Cerebellar nuclear complex (tissue), 1 donor: Measurements from ENCODE around the gene ZNF106.

Experiments
- DNase-seq, 2 experiments: peaks; one replicate each; lab custom pipeline; 2025; lab: John Stamatoyannopoulos, UW

The ZNF106 gene

DNA sequence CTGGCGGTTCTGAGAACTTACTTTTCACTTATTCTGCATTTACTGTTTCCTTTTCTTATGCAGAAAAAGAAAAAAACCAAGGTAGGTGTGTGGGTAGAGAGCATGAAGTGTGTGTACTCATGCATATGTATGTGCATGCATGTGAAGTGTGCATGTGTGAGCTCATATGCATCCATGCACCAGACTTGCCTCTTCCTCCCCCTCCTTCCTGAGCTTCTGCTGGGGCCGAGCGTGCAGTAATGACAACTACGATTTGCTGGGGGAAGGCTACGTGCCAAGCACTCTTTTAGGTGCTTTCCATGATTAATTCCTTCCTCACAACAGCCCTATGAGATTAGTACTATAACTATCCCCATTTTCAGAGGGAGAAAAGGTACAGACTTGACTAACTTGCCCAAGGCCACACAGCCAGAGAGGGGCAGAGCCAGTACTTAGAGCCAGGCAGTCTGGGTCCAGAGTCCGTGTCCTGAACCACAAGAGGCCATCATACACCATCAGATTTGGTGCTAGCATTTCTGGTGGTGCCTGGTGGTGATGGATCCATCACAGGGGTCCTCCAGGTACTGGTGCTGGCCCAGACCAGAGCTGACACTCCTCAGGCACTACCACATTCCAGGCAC lies 85.0 kb downstream of the ZNF106 start:
- DNase-seq: no peak

DNA sequence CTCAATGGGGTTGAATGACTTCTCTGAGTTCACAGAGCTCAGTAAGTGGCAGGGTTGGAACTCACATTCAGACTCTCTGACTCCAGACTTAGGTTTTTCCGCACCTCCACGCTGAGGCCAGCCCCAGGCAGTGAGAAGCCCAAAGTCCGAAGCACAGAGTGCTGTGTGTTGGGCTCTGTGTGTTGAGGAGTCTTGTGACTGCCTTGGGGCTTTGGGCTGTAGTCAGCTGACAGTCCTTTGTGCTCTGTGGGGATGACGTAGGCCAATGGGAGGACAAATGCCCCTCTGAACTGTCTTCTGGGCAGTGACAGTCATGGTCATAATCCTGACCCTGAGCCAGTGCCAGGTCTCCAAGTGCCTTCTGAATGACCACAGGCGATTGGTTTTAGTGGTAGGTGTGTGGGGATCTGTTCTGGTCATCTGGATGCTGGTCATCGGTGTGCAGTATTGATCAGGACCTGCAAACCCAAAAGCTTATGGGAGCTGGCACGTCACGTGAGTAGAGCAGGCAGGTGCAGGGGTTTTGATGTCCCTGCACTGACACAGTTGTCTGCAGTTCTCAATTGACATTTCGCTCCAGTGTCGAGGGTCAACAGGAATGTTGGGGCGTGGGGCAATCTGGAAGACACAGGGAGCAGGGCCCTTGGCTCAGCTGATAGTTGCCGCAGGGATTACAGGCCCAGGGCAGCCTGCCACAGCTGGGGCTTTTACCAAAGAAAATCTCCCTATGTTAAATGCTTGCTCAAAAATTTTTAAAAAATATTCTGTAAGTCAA lies 86.3 kb downstream of the ZNF106 start:
- DNase-seq: no peak

DNA sequence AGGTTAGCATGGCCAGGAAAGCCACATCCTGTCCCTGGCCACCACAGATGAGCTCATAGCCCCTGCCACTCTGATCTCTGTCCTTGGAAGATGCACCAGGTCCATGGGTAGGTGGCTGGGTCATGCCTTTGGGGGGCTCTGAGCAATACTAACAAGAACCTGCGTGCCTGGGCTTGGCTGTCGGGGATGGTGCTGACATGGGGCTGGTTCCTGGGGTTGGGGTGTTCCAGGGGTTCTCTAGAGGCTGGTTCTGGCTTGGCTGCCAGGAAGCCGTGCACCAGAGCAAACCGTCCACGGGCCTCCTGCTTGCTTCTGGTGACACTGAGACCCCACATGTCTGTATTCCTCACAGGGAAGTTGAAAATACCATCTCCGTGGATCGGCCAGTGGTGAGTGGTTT lies 87.6 kb downstream of the ZNF106 start:
- DNase-seq: no peak

DNA sequence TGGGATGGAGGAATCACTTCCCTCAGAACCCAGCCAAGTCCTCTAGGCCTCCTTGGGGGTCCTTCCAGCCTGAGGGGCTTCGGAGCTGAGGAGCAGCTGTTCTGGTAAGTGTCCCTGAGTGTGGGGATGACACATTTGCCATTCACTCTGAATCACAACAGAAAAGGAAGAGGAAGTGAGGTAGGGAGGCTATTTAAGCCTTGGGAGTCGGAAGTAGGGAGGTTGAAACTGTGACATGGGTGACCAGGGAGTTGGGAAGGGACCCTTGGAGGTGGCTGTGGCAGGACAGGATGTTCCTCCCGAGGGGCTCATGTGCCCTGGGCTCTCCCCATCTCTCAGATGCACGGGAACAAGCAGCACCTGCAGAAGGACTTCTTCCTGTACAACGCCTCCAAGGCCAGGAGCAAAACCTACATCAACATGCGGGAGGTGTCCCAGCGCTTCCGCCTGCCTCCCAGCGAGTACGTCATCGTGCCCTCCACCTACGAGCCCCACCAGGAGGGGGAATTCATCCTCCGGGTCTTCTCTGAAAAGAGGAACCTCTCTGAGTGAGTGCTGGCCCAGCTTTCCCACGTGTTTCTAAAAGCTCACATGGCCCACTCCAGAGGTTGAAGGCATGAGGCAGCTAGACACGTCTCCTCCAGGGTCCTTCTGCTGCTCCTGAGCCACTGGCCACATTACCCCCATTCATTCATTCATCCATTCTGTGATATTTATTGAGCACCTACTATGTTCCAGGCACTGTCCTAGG lies 88.3 kb downstream of the ZNF106 start:
- no peak for DNase-seq

DNA sequence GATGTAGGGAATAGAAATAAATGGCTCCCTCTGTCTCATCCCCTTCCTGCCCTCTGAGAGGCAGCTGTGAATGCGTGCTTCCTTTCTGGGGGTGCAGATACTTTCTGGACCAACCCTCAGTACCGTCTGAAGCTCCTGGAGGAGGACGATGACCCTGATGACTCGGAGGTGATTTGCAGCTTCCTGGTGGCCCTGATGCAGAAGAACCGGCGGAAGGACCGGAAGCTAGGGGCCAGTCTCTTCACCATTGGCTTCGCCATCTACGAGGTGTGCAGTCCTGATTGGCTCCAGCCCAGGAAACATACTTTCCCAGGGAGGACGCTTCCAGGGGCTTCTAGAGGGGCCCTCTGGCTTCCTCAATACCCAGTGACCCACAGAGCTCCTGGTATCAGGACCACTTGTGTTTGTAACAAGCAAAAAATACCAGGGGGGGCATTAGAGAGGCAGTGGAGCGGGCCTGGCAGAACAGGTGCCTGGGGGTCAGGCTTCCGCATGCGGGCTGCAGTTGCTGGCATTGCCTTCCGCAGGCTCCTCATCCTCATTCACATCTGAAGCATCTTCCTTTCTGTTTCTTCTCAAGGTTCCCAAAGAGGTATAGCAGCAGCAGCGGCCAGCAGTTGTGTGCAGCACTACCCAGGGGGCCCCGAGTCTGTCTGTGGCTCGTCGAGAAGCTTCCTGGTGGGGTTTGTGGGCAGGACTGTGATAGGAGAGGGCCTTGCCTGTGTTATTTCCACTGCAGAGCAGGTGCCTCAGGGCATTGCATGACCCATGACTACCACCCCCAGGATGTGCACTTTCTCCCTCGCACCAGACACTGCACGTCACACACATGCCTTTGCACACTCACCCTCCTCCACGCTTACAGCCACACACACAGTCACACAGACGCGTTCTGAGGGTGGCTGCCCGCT lies 89.1 kb downstream of the ZNF106 start:
- DNase-seq: no peak

DNA sequence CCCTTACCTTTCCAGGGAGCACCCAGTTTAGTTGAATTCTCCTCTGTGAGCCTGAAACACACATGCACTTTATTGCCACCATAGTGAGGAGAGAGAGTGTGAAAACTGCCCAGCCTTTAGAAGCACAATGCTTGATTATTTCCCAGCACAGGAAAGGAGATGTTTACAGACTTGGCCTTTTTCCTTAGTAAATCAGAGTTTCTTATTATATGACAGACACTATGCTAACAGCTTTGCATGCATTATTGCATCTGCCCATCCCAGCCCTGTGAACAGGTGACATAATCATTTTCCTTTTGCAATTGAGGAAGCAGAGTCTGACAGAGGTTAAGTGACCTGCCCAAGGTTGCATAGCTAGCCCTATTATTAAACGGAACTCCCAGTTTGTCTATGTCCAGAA lies 95.1 kb downstream of the ZNF106 start:
- no peak for DNase-seq

DNA sequence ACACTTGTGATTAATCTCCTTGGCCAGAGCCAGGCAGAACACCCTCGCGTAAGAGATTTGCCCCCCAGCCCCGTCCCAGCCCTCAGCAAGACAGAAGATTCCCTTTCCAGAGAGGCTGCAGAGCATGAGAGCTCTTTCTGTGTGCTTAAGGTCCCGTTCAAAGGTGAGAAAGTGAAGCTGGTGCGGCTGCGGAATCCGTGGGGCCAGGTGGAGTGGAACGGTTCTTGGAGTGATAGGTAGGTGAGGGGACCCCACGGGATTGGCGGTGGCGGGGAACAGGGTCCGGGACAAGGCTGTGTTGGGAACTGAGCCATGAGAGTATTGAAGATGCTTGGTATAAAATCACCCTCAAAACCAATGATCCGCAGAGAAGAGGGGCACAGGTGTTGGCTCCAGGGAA lies 96.8 kb downstream of the ZNF106 start:
- DNase-seq: no peak

DNA sequence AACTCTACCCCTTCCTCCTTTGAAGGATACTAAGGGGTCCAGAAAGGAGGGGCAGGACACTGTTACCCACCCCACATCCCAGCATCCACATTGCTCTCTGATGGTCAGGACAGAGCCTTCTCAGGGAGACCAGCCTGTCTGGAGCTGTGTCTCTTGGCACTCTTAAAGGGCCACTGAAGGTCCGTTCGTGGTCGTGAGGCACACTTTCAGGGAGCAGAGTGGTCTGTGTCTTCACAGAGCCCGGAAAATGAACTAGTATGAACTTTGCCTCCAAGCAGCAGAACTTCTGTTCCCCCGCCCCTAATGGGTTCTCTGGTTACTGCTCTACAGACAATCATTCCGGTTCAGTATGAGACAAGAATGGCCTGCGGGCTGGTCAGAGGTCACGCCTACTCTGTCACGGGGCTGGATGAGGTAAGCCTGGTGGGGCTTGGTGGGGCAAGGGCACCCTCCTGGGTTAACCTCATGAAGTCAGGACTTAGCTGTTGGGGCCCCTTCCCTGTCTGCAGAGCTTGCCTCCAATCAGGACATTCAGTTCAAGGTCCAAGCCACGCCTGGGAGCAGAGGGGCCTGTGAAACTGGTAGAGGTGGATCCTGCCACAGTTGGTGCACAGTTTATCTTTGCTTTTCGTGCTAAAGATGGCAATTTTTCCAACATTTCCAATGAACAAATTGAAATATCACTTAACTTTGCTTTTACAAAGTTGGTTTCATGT lies 98.5 kb downstream of the ZNF106 start:
- no peak for DNase-seq

DNA sequence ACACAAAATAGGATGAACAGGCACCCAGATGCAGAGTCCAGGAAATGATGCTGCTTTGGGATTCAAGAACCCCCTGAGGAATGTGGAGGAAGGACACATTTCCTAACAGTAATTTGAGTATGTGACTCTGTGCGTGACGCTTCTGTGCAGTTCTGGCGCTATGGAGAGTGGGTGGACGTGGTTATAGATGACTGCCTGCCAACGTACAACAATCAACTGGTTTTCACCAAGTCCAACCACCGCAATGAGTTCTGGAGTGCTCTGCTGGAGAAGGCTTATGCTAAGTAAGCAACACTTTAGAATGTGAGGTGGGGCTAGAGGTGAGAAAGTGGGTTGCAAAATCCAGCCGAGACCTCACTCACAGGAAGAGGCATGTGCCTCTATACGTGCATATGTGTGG lies 103.3 kb downstream of the ZNF106 start:
- no peak for DNase-seq

DNA sequence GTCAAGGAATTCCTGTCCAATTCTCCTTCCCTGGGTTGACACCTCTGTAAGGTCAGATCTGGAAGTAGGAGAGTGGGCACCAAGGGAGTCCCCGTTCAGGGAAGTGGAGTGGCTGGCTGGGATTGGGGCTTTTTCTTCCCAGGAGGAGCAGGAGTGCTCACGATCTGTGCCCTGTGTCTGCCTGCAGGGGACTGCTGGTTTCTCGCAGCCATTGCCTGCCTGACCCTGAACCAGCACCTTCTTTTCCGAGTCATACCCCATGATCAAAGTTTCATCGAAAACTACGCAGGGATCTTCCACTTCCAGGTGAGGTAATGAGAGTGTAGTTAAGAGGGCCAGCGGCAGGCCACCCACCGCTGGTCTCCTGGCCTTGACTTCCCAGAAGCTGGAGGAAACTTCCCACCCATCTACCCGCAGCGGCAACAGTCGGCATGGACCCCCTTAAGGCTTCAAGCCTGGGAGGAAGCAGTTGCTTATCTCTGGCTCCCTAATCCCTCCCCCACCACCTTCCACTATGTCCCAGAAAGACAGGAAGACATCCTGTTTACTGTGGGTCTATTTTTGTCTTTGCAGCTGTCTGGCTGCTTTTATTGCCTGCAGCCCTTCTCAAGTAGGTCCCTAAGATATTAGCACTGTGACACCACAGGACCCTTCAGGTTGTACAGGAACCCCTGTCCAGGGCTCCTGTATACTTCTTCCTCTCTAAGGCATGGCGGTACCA lies 104.8 kb downstream of the ZNF106 start:
- DNase-seq: no peak

DNA sequence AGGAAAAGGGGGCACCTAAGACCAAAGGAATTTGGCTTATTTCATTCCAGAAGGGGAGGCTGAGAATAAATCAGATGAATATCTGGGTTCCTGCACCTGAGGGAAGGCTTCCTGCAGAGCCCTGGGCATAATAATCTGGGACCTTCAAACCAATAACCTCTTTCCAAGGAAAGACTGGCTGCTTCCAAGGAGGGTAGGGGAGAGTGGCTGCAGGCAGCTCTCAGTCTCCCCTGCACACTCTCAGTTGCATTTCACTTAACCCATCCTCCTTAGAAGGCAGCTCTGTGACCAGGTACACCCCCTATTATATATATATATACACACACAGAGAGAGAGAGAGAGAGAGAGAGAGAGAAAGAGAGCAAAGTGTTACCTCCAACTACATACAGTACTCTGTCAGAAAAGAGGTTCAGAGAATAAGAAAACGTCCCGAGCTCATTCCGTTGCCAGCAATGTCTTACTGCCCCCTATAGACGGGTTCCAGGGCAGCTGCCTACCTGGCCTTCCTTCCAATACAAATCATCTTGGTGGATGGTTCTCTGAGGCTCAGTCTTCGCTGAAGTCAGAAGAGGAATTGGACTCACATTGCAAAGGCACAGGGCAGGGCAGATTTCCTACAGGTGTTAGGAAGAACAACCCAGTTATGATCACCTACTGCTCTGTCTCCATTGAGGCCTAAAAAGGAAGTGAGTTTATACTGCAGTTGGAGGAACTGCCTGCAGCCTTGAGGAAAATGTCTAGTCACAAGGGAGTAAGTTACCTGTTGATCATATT lies 105.5 kb downstream of the ZNF106 start:
- no peak for DNase-seq

DNA sequence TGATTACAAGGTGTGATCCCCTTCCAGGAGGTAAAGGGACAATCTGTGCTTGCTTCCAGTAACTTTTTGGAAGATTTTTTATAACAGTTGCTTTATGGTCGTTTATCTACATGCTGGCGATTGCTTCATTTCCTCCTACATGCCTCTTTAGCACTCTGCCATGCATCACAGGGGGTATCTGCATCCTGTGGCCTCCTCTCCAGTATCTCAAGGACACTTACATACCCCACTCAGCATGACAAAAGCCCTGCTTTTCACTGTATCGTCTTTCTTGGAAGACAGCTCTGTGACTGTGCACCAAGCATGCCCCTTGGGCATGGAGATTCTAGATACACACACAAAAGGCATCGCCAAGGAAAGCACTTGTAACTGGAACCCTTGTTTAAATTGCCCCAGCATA lies 106.3 kb downstream of the ZNF106 start:
- no peak for DNase-seq

DNA sequence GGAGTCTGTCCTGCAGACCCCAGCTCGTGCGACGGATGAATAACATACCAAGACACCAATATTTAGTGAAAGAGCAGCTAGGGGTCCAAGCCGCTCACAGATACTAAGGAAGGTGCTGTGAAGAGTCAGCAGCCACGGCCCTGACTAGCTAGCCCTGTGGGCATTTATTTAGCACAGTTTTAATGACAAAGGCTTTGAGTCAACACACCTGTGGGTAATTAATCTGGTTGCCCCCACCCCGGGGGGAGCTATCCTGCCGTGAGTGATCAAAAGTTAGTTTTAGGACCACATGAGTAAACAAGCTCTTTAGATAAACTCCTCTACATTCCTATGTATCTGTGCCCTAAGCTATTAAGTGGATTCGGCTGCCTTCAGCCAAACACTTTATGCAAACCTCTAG lies 112.9 kb downstream of the ZNF106 start:
- DNase-seq: no peak

DNA sequence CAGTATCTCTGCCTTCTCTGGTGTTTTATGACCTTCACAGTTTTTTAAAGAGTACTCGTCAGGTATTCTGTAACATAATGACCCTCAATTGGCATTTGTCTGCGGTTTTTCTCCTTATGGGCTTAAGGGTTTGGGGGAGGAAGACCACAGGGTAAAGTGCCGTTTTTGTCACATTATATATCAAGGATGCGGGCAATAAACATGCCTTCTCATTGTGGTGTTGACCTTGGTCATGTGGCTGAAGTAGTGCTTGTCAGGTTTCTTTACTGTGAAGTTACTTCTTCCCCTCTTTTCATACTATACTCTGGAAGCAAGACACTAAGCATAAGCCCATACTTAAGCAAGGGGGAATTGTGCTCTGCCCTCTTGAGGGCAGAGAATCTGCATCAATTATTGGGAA lies 115.0 kb downstream of the ZNF106 start:
- no peak for DNase-seq

DNA sequence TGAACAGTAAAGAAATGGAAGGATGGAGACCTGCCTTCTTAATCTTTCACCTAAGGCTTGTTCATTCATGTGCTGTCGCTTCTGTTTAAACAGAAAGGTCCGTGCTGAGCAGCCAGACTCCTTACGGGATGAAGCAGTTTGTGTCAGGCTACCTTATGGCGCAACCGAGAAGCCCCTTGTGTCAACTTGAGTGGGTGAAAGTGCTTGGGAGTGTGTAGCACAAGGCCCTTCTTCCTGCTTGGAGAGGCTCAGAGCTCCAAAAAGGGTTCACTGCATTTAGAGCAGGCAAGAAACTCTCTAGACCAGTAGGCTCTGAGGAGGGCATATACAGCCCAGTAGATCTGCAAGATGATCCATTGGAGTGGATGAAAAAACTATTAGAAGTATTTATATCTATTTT lies 115.7 kb downstream of the ZNF106 start:
- no peak for DNase-seq

DNA sequence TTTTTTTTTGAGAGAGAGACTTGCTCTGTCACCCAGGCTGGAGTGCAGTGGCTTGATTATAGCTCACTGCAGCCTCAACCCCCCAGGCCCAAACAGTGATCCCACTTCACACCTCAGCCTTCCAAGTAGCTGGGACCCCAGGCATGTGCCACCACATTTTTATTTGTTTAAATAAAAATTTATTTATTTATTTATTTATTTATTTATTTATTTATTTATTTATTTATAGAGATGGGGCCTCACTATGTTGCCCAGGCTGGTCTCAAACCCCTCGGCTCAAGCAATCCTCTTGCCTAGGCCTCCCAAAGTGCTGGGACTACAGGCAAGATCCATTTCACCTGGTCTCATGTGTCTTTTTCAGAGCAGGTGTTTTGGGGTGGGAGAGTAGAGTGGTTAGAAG lies 116.1 kb downstream of the ZNF106 start:
- no peak for DNase-seq

DNA sequence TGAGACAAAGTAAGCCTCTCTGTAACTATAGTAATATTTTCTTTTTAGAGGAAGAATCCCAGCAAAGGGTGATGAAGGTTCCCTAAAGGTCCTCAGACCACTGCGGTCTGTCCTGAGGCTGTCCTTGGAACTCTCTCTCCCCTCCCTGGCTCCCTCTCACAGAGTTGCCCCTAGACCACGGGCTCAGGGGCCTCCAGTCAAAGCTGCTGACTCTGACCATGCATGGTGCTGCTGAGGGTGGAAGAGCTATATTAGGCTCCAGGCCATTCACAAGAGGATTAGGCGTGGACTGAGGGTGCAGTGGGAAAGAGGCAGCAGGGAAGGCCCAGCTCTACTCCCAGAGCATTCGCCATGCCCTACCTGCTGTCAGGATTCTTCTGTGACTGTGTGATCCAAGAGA lies 117.0 kb downstream of the ZNF106 start:
- DNase-seq: no peak

DNA sequence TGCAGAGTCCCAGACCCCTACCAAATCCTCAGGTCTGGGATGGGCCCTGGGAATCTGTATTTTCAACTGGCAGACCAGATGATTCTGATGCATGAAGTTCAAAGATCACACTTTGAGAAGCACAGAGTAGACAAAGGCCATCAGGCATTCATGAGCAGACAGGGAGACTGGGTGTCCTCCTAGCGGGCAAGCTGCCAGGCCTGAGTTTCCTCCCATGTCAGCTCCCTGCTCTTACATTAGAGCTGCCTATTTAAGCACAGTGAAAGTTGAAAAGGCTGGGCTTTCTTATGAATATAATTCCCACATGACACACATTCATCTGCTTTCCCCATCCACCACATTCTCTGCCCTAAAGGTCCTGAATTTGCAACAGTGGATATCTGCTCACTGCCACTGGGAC lies 117.7 kb downstream of the ZNF106 start:
- no peak for DNase-seq

DNA sequence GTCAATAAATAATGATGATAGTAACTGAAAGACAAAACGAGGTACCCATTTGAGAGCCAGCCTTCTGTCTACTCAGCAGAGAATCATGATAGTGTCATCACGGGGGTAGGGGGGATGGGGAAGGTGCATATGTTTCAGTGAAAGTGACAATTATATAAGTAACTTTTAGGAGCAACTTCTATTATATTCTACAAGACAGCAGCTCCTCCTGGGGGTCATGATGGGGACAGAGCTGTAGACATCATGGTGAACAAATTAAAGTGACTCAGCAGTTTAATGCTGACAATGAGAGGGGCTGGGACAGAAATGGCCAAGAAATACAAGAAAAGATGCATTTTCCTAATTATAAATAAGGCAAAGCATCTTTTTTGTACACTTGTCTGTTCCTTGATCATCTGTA lies 119.8 kb downstream of the ZNF106 start:
- DNase-seq: no peak

DNA sequence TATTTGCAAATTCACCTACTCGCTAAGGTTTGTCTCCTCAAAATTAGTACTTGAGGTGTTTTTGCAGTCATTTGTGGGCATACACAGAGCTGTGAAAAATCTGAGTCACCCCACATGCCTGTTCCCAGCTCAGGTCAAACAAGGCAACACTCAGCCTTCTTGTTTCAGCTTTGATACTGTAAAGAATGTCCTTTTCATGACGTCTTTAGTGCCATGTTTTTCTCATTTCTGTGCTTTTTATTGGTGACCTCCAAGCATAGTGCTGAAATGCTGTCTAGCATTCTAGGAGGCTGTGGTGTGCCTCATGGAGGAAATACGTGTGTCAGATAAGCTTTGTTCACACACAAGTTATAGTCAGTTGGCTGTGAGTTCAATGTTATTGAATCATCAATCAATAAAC lies 122.8 kb downstream of the ZNF106 start:
- DNase-seq: no peak
